ENCODE results near the gene CYP24A1. TPM values are rescaled to one million over a fixed set of nuclear protein-coding genes. Genes with fewer than 3 reads are reported as not detected.

CYP24A1 gene
- total RNA-seq, 1 experiment from 2014 or later, result 0.20 TPM

Other genes with a start within 250 kb of the CYP24A1 start
- not detected in 2 replicates for gene BCAS1, start 103.4 kb downstream of the CYP24A1 start, total RNA-seq (2014; rRNA removed; shearing (Covaris generic))
- gene PFDN4, start 34.1 kb upstream of the CYP24A1 start, total RNA-seq (2014; rRNA removed; shearing (Covaris generic)), result 149 and 173 TPM in 2 replicates